HepG2 (cell line): Measurements from ENCODE around the gene GNB4. TPM values are rescaled to one million over a fixed set of nuclear protein-coding genes. Genes with fewer than 3 reads are reported as not detected.

ENCODE experiments used
- ATAC-seq: fragments of 200-7000 bp; cut with Tn5 transposase; 3 replicates; pipeline ENCODE4 v1.9.1; 2020; ENCODE audit warnings: mild to moderate bottlenecking, moderate library complexity
- BruUV-seq: library from RNA; stranded (reverse); fragments of 400-500 nt; replicated peaks from 2 replicates; lab custom pipeline; 2021; lab: Mats Ljungman, UMichigan
- CTCF ChIA-PET: fragments of 300-600 bp; formaldehyde crosslinking; extraction: SDS; loops from one replicate; lab custom pipeline; 2021; ENCODE audit warnings: low total read pairs, inconsistent platforms, low intra/inter-chr PET ratio; lab: Yijun Ruan, JAX
- POLR2A ChIA-PET: fragments of 350-600 bp; sonication (Branson Sonifier 250); formaldehyde crosslinking; loops from one replicate; lab custom pipeline; 2020; ENCODE audit warnings: antibody characterized with exemption, inconsistent platforms; lab: Yijun Ruan, JAX
- DNase-seq: peaks from one replicate; pipeline ENCODE4 v3.0.0-alpha.2; 2015; ENCODE audit warnings: low spot score
- FAIRE-seq: peaks from 3 replicates; lab custom pipeline; 2011; peaks lifted over from hg19 to GRCh38; lab: Jason Lieb, UNC
- H2AFZ ChIP-seq: one replicate; pipeline ENCODE4 v1.6.1; 2011; ENCODE audit warnings: low read length, inconsistent platforms
- H3K27ac ChIP-seq: fragments of 300-600 bp; 3 replicates; pipeline ENCODE4 v1.8.0; 2011; ENCODE audit warnings: mixed run types, mild to moderate bottlenecking, mixed read lengths, low read length, inconsistent platforms; ENCODE audit not compliant: insufficient read depth; ENCODE audit errors: extremely low read length
- H3K27me3 ChIP-seq, 2 experiments: fragments of 200-600 bp in 1 of 2; 2 replicates in 1 of 2; 3 replicates in 1 of 2; pipeline versions ENCODE4 v1.6.0 to v1.8.0; 2011; ENCODE audit warnings: low read length in 2 of 2, mild to moderate bottlenecking in 2 of 2, moderate library complexity in 2 of 2, inconsistent platforms in 1 of 2; ENCODE audit not compliant: insufficient read depth in 2 of 2, control insufficient read depth in 1 of 2
- H3K36me3 ChIP-seq, 2 experiments: fragments of 200-600 bp in 1 of 2; replicated peaks in 1 of 2; 2 replicates in 1 of 2; 3 replicates in 1 of 2; pipeline versions ENCODE4 v1.5.1 to v1.8.0; 2011; ENCODE audit warnings: low read length in 2 of 2, inconsistent platforms in 1 of 2; ENCODE audit not compliant: insufficient read depth in 2 of 2, control insufficient read depth in 1 of 2
- H3K4me1 ChIP-seq: 2 replicates; pipeline ENCODE4 v1.5.1; 2012; ENCODE audit warnings: low read length, inconsistent platforms; ENCODE audit not compliant: insufficient read depth
- H3K4me2 ChIP-seq: 2 replicates; pipeline ENCODE4 v1.6.0; 2011; ENCODE audit warnings: low read depth, low read length, inconsistent platforms
- H3K4me3 ChIP-seq, 3 experiments: fragments of 200-600 bp in 1 of 3; sonication (generic), shearing (Covaris generic) in 1 of 3; replicated peaks in 1 of 3; 2 replicates each; pipeline ENCODE4 v1.5.1; 2011 to 2016; ENCODE audit warnings: low read length in 3 of 3, inconsistent platforms in 2 of 3, low read depth in 2 of 3, mild to moderate bottlenecking in 2 of 3, control low read depth in 1 of 3, mixed read lengths in 1 of 3; ENCODE audit not compliant: insufficient read depth in 1 of 3
- H3K79me2 ChIP-seq: one replicate; pipeline ENCODE4 v1.6.1; 2011; ENCODE audit warnings: low read length, inconsistent platforms; ENCODE audit not compliant: insufficient read depth
- H3K9ac ChIP-seq: 2 replicates; pipeline ENCODE4 v1.6.0; 2011; ENCODE audit warnings: mild to moderate bottlenecking, low read depth, low read length, inconsistent platforms; ENCODE audit not compliant: insufficient read depth
- H3K9me3 ChIP-seq: 2 replicates; pipeline ENCODE4 v1.5.1; 2012; ENCODE audit warnings: mild to moderate bottlenecking, low read length
- H4K20me1 ChIP-seq: 2 replicates; pipeline ENCODE4 v1.6.0; 2011; ENCODE audit warnings: inconsistent platforms, mild to moderate bottlenecking, low read length, moderate library complexity; ENCODE audit not compliant: insufficient read depth
- EEA1 ChIP-seq: sonication (generic); formaldehyde crosslinking; IDR thresholded peaks from 2 replicates; pipeline ENCODE4 v1.5.1; 2020; ENCODE audit warnings: mild to moderate bottlenecking, missing genetic modification reagents, borderline replicate concordance
- JDP2 ChIP-seq: sonication (generic); formaldehyde crosslinking; IDR thresholded peaks from 2 replicates; pipeline ENCODE4 v1.8.1; 2022; ENCODE audit warnings: missing genetic modification reagents, borderline replicate concordance
- KDM1A ChIP-seq: IDR thresholded peaks from 2 replicates; pipeline ENCODE4 v1.6.1; 2016; ENCODE audit warnings: missing compliant biosample characterization
- PAXIP1 ChIP-seq: sonication (generic); formaldehyde crosslinking; conservative IDR thresholded peaks from 2 replicates; pipeline ENCODE4 v1.4.0; 2020; ENCODE audit warnings: mild to moderate bottlenecking, missing genetic modification reagents, moderate library complexity
- ZNF232 ChIP-seq: sonication (generic); formaldehyde crosslinking; IDR thresholded peaks from 2 replicates; pipeline ENCODE4 v1.4.0; 2020; ENCODE audit warnings: missing genetic modification reagents, borderline replicate concordance
- ZNF512B ChIP-seq: sonication (generic); formaldehyde crosslinking; IDR thresholded peaks from 2 replicates; pipeline ENCODE4 v1.5.1; 2020; ENCODE audit warnings: missing genetic modification reagents, mild to moderate bottlenecking, borderline replicate concordance
- ZNF724P ChIP-seq: sonication (generic); formaldehyde crosslinking; IDR thresholded peaks from 2 replicates; pipeline ENCODE4 v1.8.0; 2022; ENCODE audit warnings: missing genetic modification reagents, borderline replicate concordance
- ZNF781 ChIP-seq: sonication (generic); formaldehyde crosslinking; IDR thresholded peaks from 2 replicates; pipeline ENCODE4 v1.5.1; 2020; ENCODE audit warnings: borderline replicate concordance, mild to moderate bottlenecking, missing genetic modification reagents; ENCODE audit errors: not compliant biosample characterization
- WGBS: methylation state at CpG from one replicate; pipeline ENCODE4 v1.1.6; 2017; ENCODE audit warnings: low lambda C conversion rate; 5-methylcytosine and 5-hydroxymethylcytosine counted together
- in situ Hi-C: cut with HindIII; loops from 2 replicates; pipeline ENCODE4 v1.10.0; 2017; ENCODE audit warnings: low pct_unique_long_range_greater_than_20kb; ENCODE audit not compliant: extremely low pct_ligation_motif_present
- intact Hi-C: fragments of 100-400 bp; cut with micrococcal nuclease; formaldehyde crosslinking; loops from one replicate; pipeline ENCODE4 v1.10.0; 2022; ENCODE audit not compliant: unreplicated experiment
- polyA plus RNA-seq, 8 experiments: library from polyadenylated mRNA; depleted of rRNA in 3 of 8; stranded (reverse) in 7 of 8; unstranded in 1 of 8; fragments of >200 nt; fragmentation: Illumina TruSeq in 4 of 8; extraction: Trizol in 4 of 8; gene quantifications; 2 replicates each; pipeline versions ENCODE4 v1.2.1 to v1.2.3, GENCODE V29; 2011 to 2016; ENCODE audit warnings: low read depth in 4 of 8, missing spikeins in 1 of 8, mixed read lengths in 1 of 8; ENCODE audit not compliant: insufficient read depth in 1 of 8
- total RNA-seq, 5 experiments: library from RNA; depleted of rRNA; stranded (reverse); fragments of >200 nt; fragmentation: Illumina TruSeq; extraction: Trizol; gene quantifications; 2 replicates each; pipeline ENCODE4 v1.2.3, GENCODE V29; 2016; ENCODE audit warnings: low read depth in 1 of 5
- TF ChIP-seq, protein P1 (sequence below): sonication (generic); formaldehyde crosslinking; IDR thresholded peaks from 2 replicates; pipeline ENCODE4 v1.9.0; 2021; ENCODE audit warnings: missing genetic modification reagents, borderline replicate concordance

The GNB4 gene
- total and polyA plus RNA-seq, 2 of the 13 experiments (the other 11 are each of a cell fraction or from before 2014, with no cell fraction given) = 0.07 to 0.13 TPM

DNA sequence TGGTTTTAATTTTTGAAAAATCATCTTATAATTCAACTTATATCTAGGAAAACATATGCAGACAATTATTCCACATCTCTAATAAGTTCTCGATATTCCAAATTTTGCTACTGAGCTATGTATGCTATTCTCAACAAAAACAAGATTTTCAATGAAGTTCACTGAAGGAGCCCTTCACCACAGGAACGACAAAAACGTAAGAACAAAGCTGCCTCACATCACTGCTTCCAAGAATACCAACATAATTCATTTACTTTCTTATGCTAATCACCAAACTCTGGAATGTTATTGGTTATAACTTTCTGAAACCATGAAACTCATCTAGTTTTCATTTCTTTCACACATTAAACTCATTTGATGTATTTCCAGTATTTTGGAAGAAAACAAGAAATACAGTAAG lies 49.7 kb downstream of the GNB4 start:
- Histone ChIP-seq H3K4me1 (no peaks in the 10 kb centered on the region), H3K9me3 (no peaks in the 10 kb centered on the region), H3K79me2 (no peaks in the 10 kb centered on the region), H3K4me3 (no peak overlapping the region), H3K27me3 (no peaks in the 10 kb centered on the region), H3K27ac (no peak overlapping the region), H3K36me3 (no peaks in the 10 kb centered on the region), H3K4me2 (no peak overlapping the region), H2AFZ (no peak overlapping the region), H4K20me1 (no peaks in the 10 kb centered on the region), H3K9ac (no peak overlapping the region)
- WGBS = 100% methylated on average over 3 of the region's 3 CpGs
- no peak for TF ChIP-seq ZNF724P (CRISPR knock-in tag)
- ChIA-PET CTCF (no interaction called here), POLR2A (no interaction called here)
- DNase-seq = no peak
- intact Hi-C loops = no loop called here
- in situ Hi-C loops = no loop called here
- FAIRE-seq = no peak
- ATAC-seq = no peak
- BruUV-seq = no TSS peak

GRCh38 chr3:179398574-179399231 lies 52.6 kb downstream of the GNB4 start:
- no peaks in the 10 kb centered on the region for H3K27me3 ChIP-seq
- no peak overlapping the region for H2AFZ ChIP-seq
- H4K20me1 ChIP-seq = no peaks in the 10 kb centered on the region
- in situ Hi-C loops = no loop called here
- ATAC-seq (no peak), DNase-seq (no peak), FAIRE-seq (no peak)
- H3K79me2 ChIP-seq = no peaks in the 10 kb centered on the region
- peaks cover 3 to 6% of the 10 kb centered on the region in 2 experiments; a peak in 3 of 5 replicates for H3K36me3 ChIP-seq
- H3K4me3 ChIP-seq = no peak overlapping the region
- no peak overlapping the region for H3K4me2 ChIP-seq
- ChIA-PET POLR2A (no interaction called here), CTCF (no interaction called here)
- intact Hi-C loops = no loop called here
- H3K4me1 ChIP-seq = no peaks in the 10 kb centered on the region
- no peaks in the 10 kb centered on the region for H3K9me3 ChIP-seq
- H3K27ac ChIP-seq = no peak overlapping the region
- 100% methylated on average over 2 of the region's 2 CpGs for WGBS
- BruUV-seq = no TSS peak
- no peak overlapping the region for H3K9ac ChIP-seq
- TF ChIP-seq PAXIP1 (CRISPR knock-in tag) = no peak
- TF ChIP-seq EEA1 (CRISPR knock-in tag) = no peak
- TF ChIP-seq JDP2 (CRISPR knock-in tag) = no peak
- TF ChIP-seq, protein P1, sequence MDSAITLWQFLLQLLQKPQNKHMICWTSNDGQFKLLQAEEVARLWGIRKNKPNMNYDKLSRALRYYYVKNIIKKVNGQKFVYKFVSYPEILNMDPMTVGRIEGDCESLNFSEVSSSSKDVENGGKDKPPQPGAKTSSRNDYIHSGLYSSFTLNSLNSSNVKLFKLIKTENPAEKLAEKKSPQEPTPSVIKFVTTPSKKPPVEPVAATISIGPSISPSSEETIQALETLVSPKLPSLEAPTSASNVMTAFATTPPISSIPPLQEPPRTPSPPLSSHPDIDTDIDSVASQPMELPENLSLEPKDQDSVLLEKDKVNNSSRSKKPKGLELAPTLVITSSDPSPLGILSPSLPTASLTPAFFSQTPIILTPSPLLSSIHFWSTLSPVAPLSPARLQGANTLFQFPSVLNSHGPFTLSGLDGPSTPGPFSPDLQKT (CRISPR knock-in tag) = no peak
- TF ChIP-seq ZNF232 (CRISPR knock-in tag) = no peak
- TF ChIP-seq ZNF781 (CRISPR knock-in tag) = no peak
- TF ChIP-seq ZNF512B (CRISPR knock-in tag) = no peak
- TF ChIP-seq KDM1A (CRISPR knock-in tag) = no peak
